HepG2 (cell line): Measurements from ENCODE around the gene TOB2. TPM values are rescaled to one million over a fixed set of nuclear protein-coding genes. Genes with fewer than 3 reads are reported as not detected.

Experiments
- MEIS2 ChIP-seq: sonication (generic); formaldehyde crosslinking; IDR thresholded peaks from 2 replicates; pipeline ENCODE4 v1.9.0; 2021; ENCODE audit warnings: mild to moderate bottlenecking, missing genetic modification reagents
- NCOA1 ChIP-seq: sonication (generic); formaldehyde crosslinking; IDR thresholded peaks from 2 replicates; pipeline ENCODE4 v1.9.0; 2021; ENCODE audit warnings: missing genetic modification reagents
- TBX3 ChIP-seq: fragments of 450-650 bp; IDR thresholded peaks from 2 replicates; pipeline ENCODE4 v1.6.1; 2017; ENCODE audit warnings: antibody characterized with exemption, mild to moderate bottlenecking, inconsistent platforms, borderline replicate concordance
- ZNF292 ChIP-seq: sonication (generic); formaldehyde crosslinking; IDR thresholded peaks from 2 replicates; pipeline ENCODE4 v1.8.1; 2022; ENCODE audit warnings: mild to moderate bottlenecking, low read depth, missing genetic modification reagents, borderline replicate concordance
- ZNF530 ChIP-seq: sonication (generic); formaldehyde crosslinking; IDR thresholded peaks from 2 replicates; pipeline ENCODE4 v1.5.0; 2020; ENCODE audit warnings: low read depth, mild to moderate bottlenecking, missing genetic modification reagents
- ZNF629 ChIP-seq: sonication (generic); formaldehyde crosslinking; conservative IDR thresholded peaks from 2 replicates; pipeline ENCODE4 v1.5.0; 2020; ENCODE audit warnings: missing genetic modification reagents
- polyA plus RNA-seq, 8 experiments: library from polyadenylated mRNA; depleted of rRNA in 3 of 8; stranded (reverse) in 7 of 8; unstranded in 1 of 8; fragments of >200 nt; fragmentation: Illumina TruSeq in 4 of 8; extraction: Trizol in 4 of 8; gene quantifications; 2 replicates each; pipeline versions ENCODE4 v1.2.1 to v1.2.3, GENCODE V29; 2011 to 2016; ENCODE audit warnings: low read depth in 4 of 8, missing spikeins in 1 of 8, mixed read lengths in 1 of 8; ENCODE audit not compliant: insufficient read depth in 1 of 8
- total RNA-seq, 5 experiments: library from RNA; depleted of rRNA; stranded (reverse); fragments of >200 nt; fragmentation: Illumina TruSeq; extraction: Trizol; gene quantifications; 2 replicates each; pipeline ENCODE4 v1.2.3, GENCODE V29; 2016; ENCODE audit warnings: low read depth in 1 of 5
- TF ChIP-seq, protein P1 (sequence below): sonication (generic); formaldehyde crosslinking; IDR thresholded peaks from 2 replicates; pipeline ENCODE4 v1.4.0; 2020; ENCODE audit warnings: missing genetic modification reagents
- TF ChIP-seq, protein P2 (sequence below): sonication (generic); formaldehyde crosslinking; IDR thresholded peaks from 2 replicates; pipeline ENCODE4 v1.9.0; 2021; ENCODE audit warnings: mild to moderate bottlenecking, missing genetic modification reagents
- TF ChIP-seq, protein P3 (sequence below): sonication (generic); formaldehyde crosslinking; IDR thresholded peaks from 2 replicates; pipeline ENCODE4 v1.4.0; 2020; ENCODE audit warnings: missing genetic modification reagents, low read depth, mild to moderate bottlenecking, borderline replicate concordance
- TF ChIP-seq, protein P4 (sequence below): conservative IDR thresholded peaks from 2 replicates; pipeline ENCODE4 v1.6.1; 2018; ENCODE audit warnings: missing genetic modification reagents

Gene TOB2
- total and polyA plus RNA-seq, 2 of the 13 experiments (the other 11 are each of a cell fraction or from before 2014, with no cell fraction given) = 12.2 to 13.7 TPM

DNA sequence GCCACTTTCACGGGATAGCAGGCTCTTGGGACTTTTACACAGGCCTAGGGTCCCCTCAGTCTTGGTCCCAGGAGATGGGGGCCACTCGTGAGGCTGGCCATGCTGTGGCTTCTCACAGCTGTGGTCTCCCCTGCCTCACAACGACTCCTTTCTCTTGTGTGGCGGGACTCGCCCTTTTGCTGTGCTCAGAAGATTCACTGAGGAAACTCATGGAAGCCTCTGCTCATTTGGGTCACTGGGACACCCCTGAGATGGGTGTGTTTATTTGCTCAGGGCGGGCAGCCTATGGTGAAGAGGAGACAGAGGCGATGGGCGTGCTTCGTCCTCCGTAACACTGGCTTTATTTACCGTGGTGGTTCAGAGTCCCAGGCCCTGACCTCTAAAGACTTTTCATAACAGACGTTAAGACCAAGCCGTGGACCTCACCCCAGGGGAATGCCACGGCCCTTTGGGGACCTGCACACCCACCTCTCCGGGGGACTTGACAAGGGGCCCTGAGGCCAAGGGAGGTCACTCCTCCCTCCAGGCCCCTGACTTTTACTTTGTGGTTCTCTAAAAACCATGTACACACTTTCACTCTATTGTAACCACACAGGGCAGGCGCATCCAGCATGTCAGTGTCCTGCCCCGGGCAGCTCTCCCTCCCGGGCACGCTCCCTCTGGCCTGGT is 49.3 kb downstream of the TOB2 start (continued):
- no peak for TF ChIP-seq ZNF530 (CRISPR knock-in tag)
- 0 out of 2 replicates have a peak, but pooled peaks have one; percentile 43 for TF ChIP-seq NCOA1 (CRISPR knock-in tag)
- TF ChIP-seq, protein P1, sequence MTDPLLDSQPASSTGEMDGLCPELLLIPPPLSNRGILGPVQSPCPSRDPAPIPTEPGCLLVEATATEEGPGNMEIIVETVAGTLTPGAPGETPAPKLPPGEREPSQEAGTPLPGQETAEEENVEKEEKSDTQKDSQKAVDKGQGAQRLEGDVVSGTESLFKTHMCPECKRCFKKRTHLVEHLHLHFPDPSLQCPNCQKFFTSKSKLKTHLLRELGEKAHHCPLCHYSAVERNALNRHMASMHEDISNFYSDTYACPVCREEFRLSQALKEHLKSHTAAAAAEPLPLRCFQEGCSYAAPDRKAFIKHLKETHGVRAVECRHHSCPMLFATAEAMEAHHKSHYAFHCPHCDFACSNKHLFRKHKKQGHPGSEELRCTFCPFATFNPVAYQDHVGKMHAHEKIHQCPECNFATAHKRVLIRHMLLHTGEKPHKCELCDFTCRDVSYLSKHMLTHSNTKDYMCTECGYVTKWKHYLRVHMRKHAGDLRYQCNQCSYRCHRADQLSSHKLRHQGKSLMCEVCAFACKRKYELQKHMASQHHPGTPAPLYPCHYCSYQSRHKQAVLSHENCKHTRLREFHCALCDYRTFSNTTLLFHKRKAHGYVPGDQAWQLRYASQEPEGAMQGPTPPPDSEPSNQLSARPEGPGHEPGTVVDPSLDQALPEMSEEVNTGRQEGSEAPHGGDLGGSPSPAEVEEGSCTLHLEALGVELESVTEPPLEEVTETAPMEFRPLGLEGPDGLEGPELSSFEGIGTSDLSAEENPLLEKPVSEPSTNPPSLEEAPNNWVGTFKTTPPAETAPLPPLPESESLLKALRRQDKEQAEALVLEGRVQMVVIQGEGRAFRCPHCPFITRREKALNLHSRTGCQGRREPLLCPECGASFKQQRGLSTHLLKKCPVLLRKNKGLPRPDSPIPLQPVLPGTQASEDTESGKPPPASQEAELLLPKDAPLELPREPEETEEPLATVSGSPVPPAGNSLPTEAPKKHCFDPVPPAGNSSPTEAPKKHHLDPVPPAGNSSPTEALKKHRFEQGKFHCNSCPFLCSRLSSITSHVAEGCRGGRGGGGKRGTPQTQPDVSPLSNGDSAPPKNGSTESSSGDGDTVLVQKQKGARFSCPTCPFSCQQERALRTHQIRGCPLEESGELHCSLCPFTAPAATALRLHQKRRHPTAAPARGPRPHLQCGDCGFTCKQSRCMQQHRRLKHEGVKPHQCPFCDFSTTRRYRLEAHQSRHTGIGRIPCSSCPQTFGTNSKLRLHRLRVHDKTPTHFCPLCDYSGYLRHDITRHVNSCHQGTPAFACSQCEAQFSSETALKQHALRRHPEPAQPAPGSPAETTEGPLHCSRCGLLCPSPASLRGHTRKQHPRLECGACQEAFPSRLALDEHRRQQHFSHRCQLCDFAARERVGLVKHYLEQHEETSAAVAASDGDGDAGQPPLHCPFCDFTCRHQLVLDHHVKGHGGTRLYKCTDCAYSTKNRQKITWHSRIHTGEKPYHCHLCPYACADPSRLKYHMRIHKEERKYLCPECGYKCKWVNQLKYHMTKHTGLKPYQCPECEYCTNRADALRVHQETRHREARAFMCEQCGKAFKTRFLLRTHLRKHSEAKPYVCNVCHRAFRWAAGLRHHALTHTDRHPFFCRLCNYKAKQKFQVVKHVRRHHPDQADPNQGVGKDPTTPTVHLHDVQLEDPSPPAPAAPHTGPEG (CRISPR knock-in tag) = no peak; the same call in 1 of the 2 replicates
- TF ChIP-seq, protein P2, sequence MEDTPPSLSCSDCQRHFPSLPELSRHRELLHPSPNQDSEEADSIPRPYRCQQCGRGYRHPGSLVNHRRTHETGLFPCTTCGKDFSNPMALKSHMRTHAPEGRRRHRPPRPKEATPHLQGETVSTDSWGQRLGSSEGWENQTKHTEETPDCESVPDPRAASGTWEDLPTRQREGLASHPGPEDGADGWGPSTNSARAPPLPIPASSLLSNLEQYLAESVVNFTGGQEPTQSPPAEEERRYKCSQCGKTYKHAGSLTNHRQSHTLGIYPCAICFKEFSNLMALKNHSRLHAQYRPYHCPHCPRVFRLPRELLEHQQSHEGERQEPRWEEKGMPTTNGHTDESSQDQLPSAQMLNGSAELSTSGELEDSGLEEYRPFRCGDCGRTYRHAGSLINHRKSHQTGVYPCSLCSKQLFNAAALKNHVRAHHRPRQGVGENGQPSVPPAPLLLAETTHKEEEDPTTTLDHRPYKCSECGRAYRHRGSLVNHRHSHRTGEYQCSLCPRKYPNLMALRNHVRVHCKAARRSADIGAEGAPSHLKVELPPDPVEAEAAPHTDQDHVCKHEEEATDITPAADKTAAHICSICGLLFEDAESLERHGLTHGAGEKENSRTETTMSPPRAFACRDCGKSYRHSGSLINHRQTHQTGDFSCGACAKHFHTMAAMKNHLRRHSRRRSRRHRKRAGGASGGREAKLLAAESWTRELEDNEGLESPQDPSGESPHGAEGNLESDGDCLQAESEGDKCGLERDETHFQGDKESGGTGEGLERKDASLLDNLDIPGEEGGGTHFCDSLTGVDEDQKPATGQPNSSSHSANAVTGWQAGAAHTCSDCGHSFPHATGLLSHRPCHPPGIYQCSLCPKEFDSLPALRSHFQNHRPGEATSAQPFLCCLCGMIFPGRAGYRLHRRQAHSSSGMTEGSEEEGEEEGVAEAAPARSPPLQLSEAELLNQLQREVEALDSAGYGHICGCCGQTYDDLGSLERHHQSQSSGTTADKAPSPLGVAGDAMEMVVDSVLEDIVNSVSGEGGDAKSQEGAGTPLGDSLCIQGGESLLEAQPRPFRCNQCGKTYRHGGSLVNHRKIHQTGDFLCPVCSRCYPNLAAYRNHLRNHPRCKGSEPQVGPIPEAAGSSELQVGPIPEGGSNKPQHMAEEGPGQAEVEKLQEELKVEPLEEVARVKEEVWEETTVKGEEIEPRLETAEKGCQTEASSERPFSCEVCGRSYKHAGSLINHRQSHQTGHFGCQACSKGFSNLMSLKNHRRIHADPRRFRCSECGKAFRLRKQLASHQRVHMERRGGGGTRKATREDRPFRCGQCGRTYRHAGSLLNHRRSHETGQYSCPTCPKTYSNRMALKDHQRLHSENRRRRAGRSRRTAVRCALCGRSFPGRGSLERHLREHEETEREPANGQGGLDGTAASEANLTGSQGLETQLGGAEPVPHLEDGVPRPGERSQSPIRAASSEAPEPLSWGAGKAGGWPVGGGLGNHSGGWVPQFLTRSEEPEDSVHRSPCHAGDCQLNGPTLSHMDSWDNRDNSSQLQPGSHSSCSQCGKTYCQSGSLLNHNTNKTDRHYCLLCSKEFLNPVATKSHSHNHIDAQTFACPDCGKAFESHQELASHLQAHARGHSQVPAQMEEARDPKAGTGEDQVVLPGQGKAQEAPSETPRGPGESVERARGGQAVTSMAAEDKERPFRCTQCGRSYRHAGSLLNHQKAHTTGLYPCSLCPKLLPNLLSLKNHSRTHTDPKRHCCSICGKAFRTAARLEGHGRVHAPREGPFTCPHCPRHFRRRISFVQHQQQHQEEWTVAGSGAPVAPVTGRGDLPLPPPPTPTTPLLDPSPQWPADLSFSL (CRISPR knock-in tag) = no peak
- TF ChIP-seq TBX3 = 0 out of 2 replicates have a peak, but pooled peaks have one; percentile 12
- TF ChIP-seq, protein P3, sequence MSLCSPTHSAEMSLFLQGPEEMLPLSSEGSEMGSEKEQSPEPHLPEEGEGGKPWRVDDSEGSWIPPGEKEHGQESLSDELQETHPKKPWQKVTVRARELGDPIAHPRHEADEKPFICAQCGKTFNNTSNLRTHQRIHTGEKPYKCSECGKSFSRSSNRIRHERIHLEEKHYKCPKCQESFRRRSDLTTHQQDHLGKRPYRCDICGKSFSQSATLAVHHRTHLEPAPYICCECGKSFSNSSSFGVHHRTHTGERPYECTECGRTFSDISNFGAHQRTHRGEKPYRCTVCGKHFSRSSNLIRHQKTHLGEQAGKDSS (CRISPR knock-in tag) = peak; percentile 69; the same call in 1 of the 2 replicates
- TF ChIP-seq, protein P4, sequence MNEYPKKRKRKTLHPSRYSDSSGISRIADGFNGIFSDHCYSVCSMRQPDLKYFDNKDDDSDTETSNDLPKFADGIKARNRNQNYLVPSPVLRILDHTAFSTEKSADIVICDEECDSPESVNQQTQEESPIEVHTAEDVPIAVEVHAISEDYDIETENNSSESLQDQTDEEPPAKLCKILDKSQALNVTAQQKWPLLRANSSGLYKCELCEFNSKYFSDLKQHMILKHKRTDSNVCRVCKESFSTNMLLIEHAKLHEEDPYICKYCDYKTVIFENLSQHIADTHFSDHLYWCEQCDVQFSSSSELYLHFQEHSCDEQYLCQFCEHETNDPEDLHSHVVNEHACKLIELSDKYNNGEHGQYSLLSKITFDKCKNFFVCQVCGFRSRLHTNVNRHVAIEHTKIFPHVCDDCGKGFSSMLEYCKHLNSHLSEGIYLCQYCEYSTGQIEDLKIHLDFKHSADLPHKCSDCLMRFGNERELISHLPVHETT (CRISPR knock-in tag) = no peak
- no peak for TF ChIP-seq ZNF292 (CRISPR knock-in tag)
- TF ChIP-seq MEIS2 (CRISPR knock-in tag) = peak; percentile 21; the same call in 1 of the 2 replicates
- TF ChIP-seq ZNF629 = no peak; the same call in 1 of the 2 replicates
